GM10847 (cell line): ENCODE results near the gene ARL16.

Experiments used
- POLR2A ChIP-seq: IDR thresholded peaks from 2 replicates; pipeline ENCODE4 v1.6.1; 2011; ENCODE audit not compliant: insufficient read length; ENCODE audit errors: extremely low read depth

Gene ARL16

GRCh38 chr17:81705518-81706231, 22.1 kb upstream of the ARL16 start:
- no peak for TF ChIP-seq POLR2A

GRCh38 chr17:81703747-81704654, 20.4 kb upstream of the ARL16 start:
- TF ChIP-seq POLR2A: no peak

GRCh38 chr17:81702934-81703746, 19.5 kb upstream of the ARL16 start, which contains the start of gene MRPL12:
MRPL12 (plus strand) TSS chr17:81703367; CDS start chr17:81703502, 135 bp downstream.
- TF ChIP-seq POLR2A: peak; percentile 97

- no peak for TF ChIP-seq POLR2A
Measured at GRCh38 chr17:81701288-81702071, 17.9 kb upstream of the ARL16 start.

GRCh38 chr17:81700353-81701287, 17.0 kb upstream of the ARL16 start:
- no peak for TF ChIP-seq POLR2A

- TF ChIP-seq POLR2A: no peak
Measured at GRCh38 chr17:81697261-81698044, 13.9 kb upstream of the ARL16 start.

GRCh38 chr17:81696218-81696941, 12.8 kb upstream of the ARL16 start:
- TF ChIP-seq POLR2A: no peak

- TF ChIP-seq POLR2A: no peak
Measured at GRCh38 chr17:81695801-81696200, 12.2 kb upstream of the ARL16 start.

GRCh38 chr17:81695211-81695610, 11.6 kb upstream of the ARL16 start:
- no peak for TF ChIP-seq POLR2A

- no peak for TF ChIP-seq POLR2A
Measured at GRCh38 chr17:81694810-81695209, 11.2 kb upstream of the ARL16 start.

GRCh38 chr17:81693509-81694210, 10.1 kb upstream of the ARL16 start:
- TF ChIP-seq POLR2A: no peak

GRCh38 chr17:81691608-81692007, 8.0 kb upstream of the ARL16 start:
- no peak for TF ChIP-seq POLR2A

- TF ChIP-seq POLR2A: no peak
Measured at GRCh38 chr17:81691196-81691595, 7.6 kb upstream of the ARL16 start.
